HepG2 (cell line): ENCODE data around the gene STX4. TPM values are rescaled to one million over a fixed set of nuclear protein-coding genes. Genes with fewer than 3 reads are reported as not detected.

Experiments used
- DR1 ChIP-seq: sonication (generic); formaldehyde crosslinking; IDR thresholded peaks from 2 replicates; pipeline ENCODE4 v1.8.0; 2021; ENCODE audit warnings: mild to moderate bottlenecking, missing genetic modification reagents, inconsistent platforms
- ETV6 ChIP-seq: sonication (generic); formaldehyde crosslinking; conservative IDR thresholded peaks from 2 replicates; pipeline ENCODE4 v1.4.0; 2020; ENCODE audit warnings: missing genetic modification reagents
- FOXK1 ChIP-seq: sonication (generic); formaldehyde crosslinking; IDR thresholded peaks from 2 replicates; pipeline ENCODE4 v1.4.0; 2020; ENCODE audit warnings: low read depth, missing genetic modification reagents, borderline replicate concordance
- HES4 ChIP-seq: sonication (generic); formaldehyde crosslinking; IDR thresholded peaks from 2 replicates; pipeline ENCODE4 v1.9.0; 2021; ENCODE audit warnings: mild to moderate bottlenecking, missing genetic modification reagents, borderline replicate concordance
- HMG20A ChIP-seq: IDR thresholded peaks from 2 replicates; pipeline ENCODE4 v1.6.1; 2016; ENCODE audit warnings: borderline replicate concordance
- POLR2AphosphoS5 ChIP-seq: IDR thresholded peaks from 2 replicates; pipeline ENCODE4 v1.6.1; 2012; ENCODE audit warnings: low read depth, low read length
- RNF2 ChIP-seq: fragments of 450-650 bp; conservative IDR thresholded peaks from 2 replicates; pipeline ENCODE4 v1.6.1; 2016; ENCODE audit warnings: low read depth
- polyA plus RNA-seq, 8 experiments: library from polyadenylated mRNA; depleted of rRNA in 3 of 8; stranded (reverse) in 7 of 8; unstranded in 1 of 8; fragments of >200 nt; fragmentation: Illumina TruSeq in 4 of 8; extraction: Trizol in 4 of 8; gene quantifications; 2 replicates each; pipeline versions ENCODE4 v1.2.1 to v1.2.3, GENCODE V29; 2011 to 2016; ENCODE audit warnings: low read depth in 4 of 8, missing spikeins in 1 of 8, mixed read lengths in 1 of 8; ENCODE audit not compliant: insufficient read depth in 1 of 8
- total RNA-seq, 5 experiments: library from RNA; depleted of rRNA; stranded (reverse); fragments of >200 nt; fragmentation: Illumina TruSeq; extraction: Trizol; gene quantifications; 2 replicates each; pipeline ENCODE4 v1.2.3, GENCODE V29; 2016; ENCODE audit warnings: low read depth in 1 of 5
- TF ChIP-seq, protein P1 (sequence below): sonication (generic); formaldehyde crosslinking; IDR thresholded peaks from 2 replicates; pipeline ENCODE4 v1.5.0; 2020; ENCODE audit warnings: mild to moderate bottlenecking, missing genetic modification reagents
- TF ChIP-seq, protein P2 (sequence below): sonication (generic); formaldehyde crosslinking; IDR thresholded peaks from 2 replicates; pipeline ENCODE4 v1.5.0; 2020; ENCODE audit warnings: missing genetic modification reagents, mild to moderate bottlenecking, borderline replicate concordance
- TF ChIP-seq, protein P3 (sequence below): sonication (generic); formaldehyde crosslinking; IDR thresholded peaks from 2 replicates; pipeline ENCODE4 v1.5.0; 2020; ENCODE audit warnings: missing genetic modification reagents
- TF ChIP-seq, protein P4 (sequence below): sonication (generic); formaldehyde crosslinking; IDR thresholded peaks from one replicate; pipeline ENCODE4 v1.5.1; 2020; ENCODE audit warnings: mild to moderate bottlenecking, missing genetic modification reagents; ENCODE audit errors: not compliant biosample characterization
- TF ChIP-seq, protein P5 (sequence below): sonication (generic); formaldehyde crosslinking; conservative IDR thresholded peaks from 2 replicates; pipeline ENCODE4 v1.8.0; 2022; ENCODE audit warnings: mild to moderate bottlenecking, moderate library complexity, missing genetic modification reagents

The STX4 gene
- total and polyA plus RNA-seq, 2 of the 13 experiments (the other 11 are each of a cell fraction or from before 2014, with no cell fraction given) = 29.2 to 34.6 TPM

DNA sequence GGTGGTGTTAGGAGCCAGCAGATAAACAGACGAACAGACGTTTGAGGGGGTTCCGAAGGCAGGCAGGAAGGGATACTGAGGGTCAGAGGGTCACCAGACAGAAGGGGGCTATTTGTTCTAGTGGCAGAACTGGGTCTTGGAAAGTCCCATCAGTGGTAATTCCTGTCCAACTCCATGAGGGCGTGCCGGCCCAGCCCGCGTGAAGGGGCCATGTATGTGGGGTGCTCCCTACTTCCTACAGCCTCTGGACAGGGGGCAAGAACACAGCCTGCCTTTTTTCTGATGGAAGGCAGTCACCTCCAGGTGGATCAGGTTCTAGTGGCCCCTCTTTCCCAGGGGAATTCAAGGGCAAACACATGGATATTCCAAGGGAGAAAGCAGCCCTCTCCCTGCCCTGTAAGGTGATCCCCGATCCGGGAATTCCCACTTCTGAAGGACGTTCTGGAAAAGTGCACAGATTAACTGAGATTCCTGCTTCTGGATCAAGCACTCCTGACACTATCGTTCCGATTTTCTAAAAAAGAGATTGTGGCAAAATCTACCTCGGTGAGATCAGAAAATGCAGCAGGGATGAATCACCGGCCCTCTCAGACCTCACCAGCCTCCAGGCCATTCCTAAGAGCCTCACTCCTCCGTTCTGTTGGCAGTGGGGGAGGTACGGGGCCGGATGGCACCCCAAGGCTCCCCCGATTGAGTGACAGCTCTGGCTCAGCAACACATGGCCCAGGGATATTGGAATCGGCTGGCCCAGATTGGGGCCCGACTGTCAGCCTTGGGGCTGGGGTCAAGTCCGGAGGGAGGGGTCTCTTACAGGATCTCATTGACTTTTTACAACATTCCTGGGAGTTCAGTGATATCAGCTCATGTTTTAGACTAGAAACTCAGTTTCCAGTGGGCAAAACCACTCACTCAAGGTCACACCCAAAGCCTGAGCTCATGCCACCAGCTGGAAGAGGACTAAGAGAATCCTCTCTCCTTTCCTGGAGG is 35.3 kb upstream of the STX4 start (continued):
- TF ChIP-seq, protein P1, sequence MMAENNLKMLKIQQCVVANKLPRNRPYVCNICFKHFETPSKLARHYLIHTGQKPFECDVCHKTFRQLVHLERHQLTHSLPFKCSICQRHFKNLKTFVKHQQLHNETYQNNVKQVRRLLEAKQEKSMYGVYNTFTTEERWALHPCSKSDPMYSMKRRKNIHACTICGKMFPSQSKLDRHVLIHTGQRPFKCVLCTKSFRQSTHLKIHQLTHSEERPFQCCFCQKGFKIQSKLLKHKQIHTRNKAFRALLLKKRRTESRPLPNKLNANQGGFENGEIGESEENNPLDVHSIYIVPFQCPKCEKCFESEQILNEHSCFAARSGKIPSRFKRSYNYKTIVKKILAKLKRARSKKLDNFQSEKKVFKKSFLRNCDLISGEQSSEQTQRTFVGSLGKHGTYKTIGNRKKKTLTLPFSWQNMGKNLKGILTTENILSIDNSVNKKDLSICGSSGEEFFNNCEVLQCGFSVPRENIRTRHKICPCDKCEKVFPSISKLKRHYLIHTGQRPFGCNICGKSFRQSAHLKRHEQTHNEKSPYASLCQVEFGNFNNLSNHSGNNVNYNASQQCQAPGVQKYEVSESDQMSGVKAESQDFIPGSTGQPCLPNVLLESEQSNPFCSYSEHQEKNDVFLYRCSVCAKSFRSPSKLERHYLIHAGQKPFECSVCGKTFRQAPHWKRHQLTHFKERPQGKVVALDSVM (CRISPR knock-in tag) = peak; percentile 31; the same call in 1 of the 2 replicates
- TF ChIP-seq RNF2 (no peak), FOXK1 (no peak), HMG20A (CRISPR knock-in tag) (no peak), POLR2AphosphoS5 (no peak; the same call in 1 of the 2 replicates), ETV6 (no peak), DR1 (CRISPR knock-in tag) (0 out of 2 replicates have a peak, but pooled peaks have one; percentile 3), HES4 (CRISPR knock-in tag) (no peak)
- TF ChIP-seq, protein P2, sequence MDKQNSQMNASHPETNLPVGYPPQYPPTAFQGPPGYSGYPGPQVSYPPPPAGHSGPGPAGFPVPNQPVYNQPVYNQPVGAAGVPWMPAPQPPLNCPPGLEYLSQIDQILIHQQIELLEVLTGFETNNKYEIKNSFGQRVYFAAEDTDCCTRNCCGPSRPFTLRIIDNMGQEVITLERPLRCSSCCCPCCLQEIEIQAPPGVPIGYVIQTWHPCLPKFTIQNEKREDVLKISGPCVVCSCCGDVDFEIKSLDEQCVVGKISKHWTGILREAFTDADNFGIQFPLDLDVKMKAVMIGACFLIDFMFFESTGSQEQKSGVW = no peak
- TF ChIP-seq, protein P3, sequence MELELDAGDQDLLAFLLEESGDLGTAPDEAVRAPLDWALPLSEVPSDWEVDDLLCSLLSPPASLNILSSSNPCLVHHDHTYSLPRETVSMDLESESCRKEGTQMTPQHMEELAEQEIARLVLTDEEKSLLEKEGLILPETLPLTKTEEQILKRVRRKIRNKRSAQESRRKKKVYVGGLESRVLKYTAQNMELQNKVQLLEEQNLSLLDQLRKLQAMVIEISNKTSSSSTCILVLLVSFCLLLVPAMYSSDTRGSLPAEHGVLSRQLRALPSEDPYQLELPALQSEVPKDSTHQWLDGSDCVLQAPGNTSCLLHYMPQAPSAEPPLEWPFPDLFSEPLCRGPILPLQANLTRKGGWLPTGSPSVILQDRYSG (CRISPR knock-in tag) = no peak
- TF ChIP-seq, protein P4, sequence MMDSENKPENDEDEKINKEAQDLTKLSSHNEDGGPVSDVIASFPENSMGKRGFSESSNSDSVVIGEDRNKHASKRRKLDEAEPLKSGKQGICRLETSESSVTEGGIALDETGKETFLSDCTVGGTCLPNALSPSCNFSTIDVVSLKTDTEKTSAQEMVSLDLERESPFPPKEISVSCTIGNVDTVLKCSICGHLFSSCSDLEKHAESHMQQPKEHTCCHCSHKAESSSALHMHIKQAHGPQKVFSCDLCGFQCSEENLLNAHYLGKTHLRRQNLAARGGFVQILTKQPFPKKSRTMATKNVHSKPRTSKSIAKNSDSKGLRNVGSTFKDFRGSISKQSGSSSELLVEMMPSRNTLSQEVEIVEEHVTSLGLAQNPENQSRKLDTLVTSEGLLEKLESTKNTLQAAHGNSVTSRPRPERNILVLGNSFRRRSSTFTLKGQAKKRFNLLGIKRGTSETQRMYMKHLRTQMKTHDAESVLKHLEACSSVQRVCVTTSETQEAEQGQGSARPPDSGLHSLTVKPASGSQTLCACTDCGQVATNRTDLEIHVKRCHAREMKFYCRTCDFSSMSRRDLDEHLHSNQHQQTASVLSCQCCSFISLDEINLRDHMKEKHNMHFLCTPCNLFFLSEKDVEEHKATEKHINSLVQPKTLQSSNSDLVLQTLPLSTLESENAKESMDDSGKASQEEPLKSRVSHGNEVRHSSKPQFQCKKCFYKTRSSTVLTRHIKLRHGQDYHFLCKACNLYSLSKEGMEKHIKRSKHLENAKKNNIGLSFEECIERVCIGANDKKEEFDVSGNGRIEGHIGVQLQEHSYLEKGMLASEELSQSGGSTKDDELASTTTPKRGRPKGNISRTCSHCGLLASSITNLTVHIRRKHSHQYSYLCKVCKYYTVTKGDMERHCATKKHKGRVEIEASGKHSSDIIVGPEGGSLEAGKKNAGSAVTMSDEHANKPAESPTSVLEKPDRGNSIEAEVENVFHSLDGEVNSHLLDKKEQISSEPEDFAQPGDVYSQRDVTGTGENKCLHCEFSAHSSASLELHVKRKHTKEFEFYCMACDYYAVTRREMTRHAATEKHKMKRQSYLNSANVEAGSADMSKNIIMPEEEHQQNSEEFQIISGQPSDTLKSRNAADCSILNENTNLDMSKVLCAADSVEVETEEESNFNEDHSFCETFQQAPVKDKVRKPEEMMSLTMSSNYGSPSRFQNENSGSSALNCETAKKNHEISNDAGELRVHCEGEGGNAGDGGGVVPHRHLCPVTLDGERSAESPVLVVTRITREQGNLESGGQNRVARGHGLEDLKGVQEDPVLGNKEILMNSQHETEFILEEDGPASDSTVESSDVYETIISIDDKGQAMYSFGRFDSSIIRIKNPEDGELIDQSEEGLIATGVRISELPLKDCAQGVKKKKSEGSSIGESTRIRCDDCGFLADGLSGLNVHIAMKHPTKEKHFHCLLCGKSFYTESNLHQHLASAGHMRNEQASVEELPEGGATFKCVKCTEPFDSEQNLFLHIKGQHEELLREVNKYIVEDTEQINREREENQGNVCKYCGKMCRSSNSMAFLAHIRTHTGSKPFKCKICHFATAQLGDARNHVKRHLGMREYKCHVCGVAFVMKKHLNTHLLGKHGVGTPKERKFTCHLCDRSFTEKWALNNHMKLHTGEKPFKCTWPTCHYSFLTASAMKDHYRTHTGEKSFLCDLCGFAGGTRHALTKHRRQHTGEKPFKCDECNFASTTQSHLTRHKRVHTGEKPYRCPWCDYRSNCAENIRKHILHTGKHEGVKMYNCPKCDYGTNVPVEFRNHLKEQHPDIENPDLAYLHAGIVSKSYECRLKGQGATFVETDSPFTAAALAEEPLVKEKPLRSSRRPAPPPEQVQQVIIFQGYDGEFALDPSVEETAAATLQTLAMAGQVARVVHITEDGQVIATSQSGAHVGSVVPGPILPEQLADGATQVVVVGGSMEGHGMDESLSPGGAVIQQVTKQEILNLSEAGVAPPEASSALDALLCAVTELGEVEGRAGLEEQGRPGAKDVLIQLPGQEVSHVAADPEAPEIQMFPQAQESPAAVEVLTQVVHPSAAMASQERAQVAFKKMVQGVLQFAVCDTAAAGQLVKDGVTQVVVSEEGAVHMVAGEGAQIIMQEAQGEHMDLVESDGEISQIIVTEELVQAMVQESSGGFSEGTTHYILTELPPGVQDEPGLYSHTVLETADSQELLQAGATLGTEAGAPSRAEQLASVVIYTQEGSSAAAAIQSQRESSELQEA (CRISPR knock-in tag) = peak; percentile 90
- TF ChIP-seq, protein P5, sequence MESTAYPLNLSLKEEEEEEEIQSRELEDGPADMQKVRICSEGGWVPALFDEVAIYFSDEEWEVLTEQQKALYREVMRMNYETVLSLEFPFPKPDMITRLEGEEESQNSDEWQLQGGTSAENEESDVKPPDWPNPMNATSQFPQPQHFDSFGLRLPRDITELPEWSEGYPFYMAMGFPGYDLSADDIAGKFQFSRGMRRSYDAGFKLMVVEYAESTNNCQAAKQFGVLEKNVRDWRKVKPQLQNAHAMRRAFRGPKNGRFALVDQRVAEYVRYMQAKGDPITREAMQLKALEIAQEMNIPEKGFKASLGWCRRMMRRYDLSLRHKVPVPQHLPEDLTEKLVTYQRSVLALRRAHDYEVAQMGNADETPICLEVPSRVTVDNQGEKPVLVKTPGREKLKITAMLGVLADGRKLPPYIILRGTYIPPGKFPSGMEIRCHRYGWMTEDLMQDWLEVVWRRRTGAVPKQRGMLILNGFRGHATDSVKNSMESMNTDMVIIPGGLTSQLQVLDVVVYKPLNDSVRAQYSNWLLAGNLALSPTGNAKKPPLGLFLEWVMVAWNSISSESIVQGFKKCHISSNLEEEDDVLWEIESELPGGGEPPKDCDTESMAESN (CRISPR knock-in tag) = no peak; the same call in 1 of the 2 replicates
